GM12878 (cell line): ENCODE results near the gene ZNF41. TPM values are rescaled to one million over a fixed set of nuclear protein-coding genes. Genes with fewer than 3 reads are reported as not detected.

Source experiments
- ATAC-seq: fragments of 200-7000 bp; cut with Tn5 transposase; 3 replicates; pipeline ENCODE4 v1.9.1; 2020; ENCODE audit warnings: mild to moderate bottlenecking, moderate library complexity
- BruUV-seq: library from RNA; stranded (reverse); fragments of 400-500 nt; replicated peaks from 2 replicates; lab custom pipeline; 2021; lab: Mats Ljungman, UMichigan
- CTCF ChIA-PET: fragments of 300-600 bp; sonication (Branson Sonifier 250); formaldehyde crosslinking; extraction: SDS; loops from one replicate; lab custom pipeline; 2021; ENCODE audit warnings: inconsistent platforms; lab: Yijun Ruan, JAX
- POLR2A ChIA-PET: fragments of 350-600 bp; formaldehyde crosslinking; extraction: SDS; loops from one replicate; lab custom pipeline; 2021; ENCODE audit warnings: inconsistent platforms; lab: Charles Lee
- RAD21 ChIA-PET: fragments of 300-600 bp; sonication (Branson Sonifier 250); formaldehyde crosslinking; loops from one replicate; lab custom pipeline; 2023; ENCODE audit warnings: antibody characterized with exemption; ENCODE audit not compliant: unreplicated experiment; lab: Charles Lee
- SMC1A ChIA-PET: fragments of 300-600 bp; sonication (Branson Sonifier 250); formaldehyde crosslinking; loops from one replicate; lab custom pipeline; 2023; ENCODE audit not compliant: unreplicated experiment, uncharacterized antibody; lab: Charles Lee
- DNase-seq: peaks from one replicate; pipeline ENCODE4 v3.0.0-alpha.2; 2011; ENCODE audit warnings: low read depth, low spot score
- FAIRE-seq: peaks from 3 replicates; lab custom pipeline; 2011; peaks lifted over from hg19 to GRCh38; lab: Jason Lieb, UNC
- H2AFZ ChIP-seq: 2 replicates; pipeline ENCODE4 v1.6.0; 2011; ENCODE audit warnings: low read depth, low read length, control low read depth; ENCODE audit not compliant: control insufficient read depth
- H3K27ac ChIP-seq: 2 replicates; pipeline ENCODE4 v1.5.1; 2011; ENCODE audit warnings: control low read depth; ENCODE audit not compliant: control insufficient read depth, insufficient read depth
- H3K27me3 ChIP-seq, 2 experiments: replicated peaks in 1 of 2; 2 replicates each; pipeline versions ENCODE4 v1.6.0 to v1.6.1; 2011; ENCODE audit warnings: low read length in 1 of 2; ENCODE audit not compliant: control insufficient read depth in 2 of 2, insufficient read depth in 2 of 2
- H3K36me3 ChIP-seq, 2 experiments: 2 replicates each; pipeline ENCODE4 v1.5.1; 2011; ENCODE audit warnings: low read length in 1 of 2; ENCODE audit not compliant: control insufficient read depth in 2 of 2, insufficient read depth in 2 of 2
- H3K4me1 ChIP-seq: 2 replicates; pipeline ENCODE4 v1.6.1; 2011; ENCODE audit warnings: mild to moderate bottlenecking, low read length, moderate library complexity, mixed read lengths; ENCODE audit not compliant: control insufficient read depth, insufficient read depth
- H3K4me2 ChIP-seq: 2 replicates; pipeline ENCODE4 v1.6.0; 2011; ENCODE audit warnings: control low read depth; ENCODE audit not compliant: control insufficient read depth, insufficient read depth
- H3K4me3 ChIP-seq: fragments of 200-600 bp; sonication (generic); 2 replicates; pipeline ENCODE4 v1.5.1; 2016
- H3K79me2 ChIP-seq: 2 replicates; pipeline ENCODE4 v1.6.0; 2011; ENCODE audit warnings: low read length; ENCODE audit not compliant: control insufficient read depth, insufficient read depth
- H3K9ac ChIP-seq: 2 replicates; pipeline ENCODE4 v1.8.0; 2011; ENCODE audit warnings: low read length, control low read depth, mixed read lengths; ENCODE audit not compliant: control insufficient read depth, insufficient read depth
- H3K9me3 ChIP-seq: replicated peaks from 3 replicates; pipeline ENCODE4 v1.5.1; 2011; ENCODE audit warnings: mild to moderate bottlenecking, low read length; ENCODE audit not compliant: control insufficient read depth, insufficient read depth
- H4K20me1 ChIP-seq: 2 replicates; pipeline ENCODE4 v1.6.0; 2011; ENCODE audit not compliant: control insufficient read depth, insufficient read depth
- EGR1 ChIP-seq, 2 experiments: IDR thresholded peaks; 1 replicate in 1 of 2; 2 replicates in 1 of 2; pipeline ENCODE4 v1.6.1; 2011 to 2012; ENCODE audit warnings: low read depth in 2 of 2, low read length in 2 of 2, borderline replicate concordance in 1 of 2, mild to moderate bottlenecking in 1 of 2, moderate library complexity in 1 of 2
- EP300 ChIP-seq, 2 experiments: fragments of 150-350 bp in 1 of 2; IDR thresholded peaks; 2 replicates each; pipeline ENCODE4 v1.6.1; 2011 to 2012; ENCODE audit warnings: low read depth in 2 of 2, low read length in 2 of 2, borderline replicate concordance in 1 of 2, improper control_type of control experiment in 1 of 2, inconsistent platforms in 1 of 2; ENCODE audit not compliant: control insufficient read depth in 1 of 2
- HDGF ChIP-seq: fragments of 450-650 bp; IDR thresholded peaks from 2 replicates; pipeline ENCODE4 v1.6.1; 2016; ENCODE audit warnings: antibody characterized with exemption
- JUNB ChIP-seq: IDR thresholded peaks from 2 replicates; pipeline ENCODE4 v1.6.1; 2016; ENCODE audit warnings: antibody characterized with exemption, mild to moderate bottlenecking
- MXI1 ChIP-seq: fragments of 150-350 bp; IDR thresholded peaks from 2 replicates; pipeline ENCODE4 v1.6.1; 2011; ENCODE audit warnings: low read depth, mild to moderate bottlenecking, inconsistent platforms, low read length, improper control_type of control experiment
- MYB ChIP-seq: fragments of 150-350 bp; IDR thresholded peaks from 2 replicates; pipeline ENCODE4 v1.6.1; 2014; ENCODE audit warnings: mild to moderate bottlenecking, low read depth, low read length, borderline replicate concordance
- NFYB ChIP-seq: IDR thresholded peaks from 2 replicates; pipeline ENCODE4 v1.6.1; 2011; ENCODE audit warnings: low read depth, mild to moderate bottlenecking, low read length, improper control_type of control experiment, moderate library complexity; ENCODE audit not compliant: insufficient read depth
- NR2F1 ChIP-seq: fragments of 450-650 bp; conservative IDR thresholded peaks from 2 replicates; pipeline ENCODE4 v1.6.1; 2017; ENCODE audit warnings: mild to moderate bottlenecking
- PAX5 ChIP-seq: IDR thresholded peaks from 2 replicates; pipeline ENCODE4 v1.6.1; 2011; ENCODE audit warnings: low read depth, low read length, borderline replicate concordance
- SMARCA5 ChIP-seq: fragments of 450-650 bp; IDR thresholded peaks from 2 replicates; pipeline ENCODE4 v1.6.1; 2017; ENCODE audit warnings: mild to moderate bottlenecking
- WGBS: methylation state at CpG from one replicate; pipeline ENCODE4 v1.1.6; 2016; ENCODE audit warnings: low lambda C conversion rate; ENCODE audit not compliant: insufficient replicate concordance, insufficient coverage; ENCODE audit errors: missing lambda C conversion rate; 5-methylcytosine and 5-hydroxymethylcytosine counted together
- in situ Hi-C: fragments of 300-500 bp; cut with MboI; formaldehyde crosslinking; loops from 9 replicates; pipeline ENCODE4 v1.14.3; 2018; ENCODE audit warnings: mixed read lengths
- intact Hi-C: fragments of 100-400 bp; cut with micrococcal nuclease; formaldehyde crosslinking; loops from one replicate; pipeline ENCODE4 v1.14.2; 2022; ENCODE audit not compliant: unreplicated experiment
- polyA plus RNA-seq, 11 experiments: library from polyadenylated mRNA; depleted of rRNA in 4 of 11; unstranded in 6 of 11; stranded (reverse) in 5 of 11; fragments of >200 nt; fragmentation: Nextera tagmentation in 4 of 11; fragmentation: Illumina TruSeq in 1 of 11; extraction: Ambion mirVana in 4 of 11; extraction: Trizol in 1 of 11; gene quantifications; 1 replicate in 1 of 11; 2 replicates in 10 of 11; pipeline versions ENCODE4 v1.2.1 to v1.2.3, GENCODE V29; 2011 to 2016; ENCODE audit warnings: inconsistent platforms in 2 of 11, missing spikeins in 2 of 11, low read depth in 1 of 11
- total RNA-seq, 4 experiments: library from RNA; depleted of rRNA in 3 of 4; stranded (reverse); fragments of >200 nt in 3 of 4; fragmentation: Illumina TruSeq in 1 of 4; extraction: Trizol in 1 of 4; gene quantifications; 2 replicates each; pipeline versions ENCODE4 v1.2.1 to v1.2.3, GENCODE V29; 2013 to 2021
- TF ChIP-seq, protein P1 (sequence below): fragments of 450-650 bp; IDR thresholded peaks from 2 replicates; pipeline ENCODE4 v1.6.1; 2017; ENCODE audit warnings: low read depth, mild to moderate bottlenecking, moderate library complexity
- TF ChIP-seq, protein P2 (sequence below): IDR thresholded peaks from 2 replicates; pipeline ENCODE4 v1.6.1; 2012; ENCODE audit warnings: mild to moderate bottlenecking, low read depth, low read length

The ZNF41 gene
- total and polyA plus RNA-seq, 10 of the 15 experiments (the other 5 are each of a cell fraction or from before 2014, with no cell fraction given): 0.95 to 10.6 (median 7.5) TPM

DNA sequence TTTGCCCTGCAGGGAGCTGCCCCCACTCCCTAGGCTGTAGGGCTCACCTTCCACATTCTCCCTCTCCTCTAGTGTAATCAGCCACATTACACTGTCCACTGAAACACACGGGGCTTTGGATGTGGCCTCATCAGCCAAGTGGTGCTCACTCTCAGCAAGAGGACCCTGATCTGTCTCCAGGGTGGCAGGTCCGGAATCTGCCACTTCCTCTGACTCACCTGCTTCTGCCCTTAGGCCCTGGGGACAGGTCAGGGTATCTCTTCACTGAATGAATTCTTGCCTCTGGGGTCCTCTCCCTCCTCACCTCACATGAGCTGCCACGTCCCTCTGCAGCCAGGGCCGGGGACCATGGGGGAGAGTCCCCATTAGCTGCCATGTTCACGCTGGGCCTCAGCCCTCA lies 15.9 kb downstream of the ZNF41 start:
- Histone ChIP-seq H3K36me3 (peaks cover 0 to 3% of the 10 kb centered on the region in 2 experiments; a peak in 3 of 4 replicates), H3K9ac (no peak overlapping the region), H3K4me2 (no peak overlapping the region), H3K79me2 (no peaks in the 10 kb centered on the region), H2AFZ (no peak overlapping the region), H3K27ac (no peak overlapping the region), H3K4me1 (no peaks in the 10 kb centered on the region), H3K4me3 (no peak overlapping the region), H4K20me1 (no peaks in the 10 kb centered on the region), H3K9me3 (no peaks in the 10 kb centered on the region; the same call in 2 of the 3 replicates), H3K27me3 (no peaks in the 10 kb centered on the region)
- no peak for ATAC-seq
- TF ChIP-seq NFYB (no peak), PAX5 (no peak), JUNB (no peak), MYB (no peak), MXI1 (no peak), SMARCA5 (no peak), EGR1 (IDR thresholded peaks at IDR 0.05; ENCODE audit: borderline replicate concordance in 1 of 2, low read depth in 2 of 2, low read length in 2 of 2) (no peak), NR2F1 (no peak), HDGF (no peak), EP300 (IDR thresholded peaks at IDR 0.05; ENCODE audit: borderline replicate concordance in 1 of 2, control insufficient read depth in 1 of 2, low read depth in 2 of 2, low read length in 2 of 2) (no peak)
- TF ChIP-seq, protein P1, sequence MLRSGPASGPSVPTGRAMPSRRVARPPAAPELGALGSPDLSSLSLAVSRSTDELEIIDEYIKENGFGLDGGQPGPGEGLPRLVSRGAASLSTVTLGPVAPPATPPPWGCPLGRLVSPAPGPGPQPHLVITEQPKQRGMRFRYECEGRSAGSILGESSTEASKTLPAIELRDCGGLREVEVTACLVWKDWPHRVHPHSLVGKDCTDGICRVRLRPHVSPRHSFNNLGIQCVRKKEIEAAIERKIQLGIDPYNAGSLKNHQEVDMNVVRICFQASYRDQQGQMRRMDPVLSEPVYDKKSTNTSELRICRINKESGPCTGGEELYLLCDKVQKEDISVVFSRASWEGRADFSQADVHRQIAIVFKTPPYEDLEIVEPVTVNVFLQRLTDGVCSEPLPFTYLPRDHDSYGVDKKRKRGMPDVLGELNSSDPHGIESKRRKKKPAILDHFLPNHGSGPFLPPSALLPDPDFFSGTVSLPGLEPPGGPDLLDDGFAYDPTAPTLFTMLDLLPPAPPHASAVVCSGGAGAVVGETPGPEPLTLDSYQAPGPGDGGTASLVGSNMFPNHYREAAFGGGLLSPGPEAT: no peak
- TF ChIP-seq, protein P2, sequence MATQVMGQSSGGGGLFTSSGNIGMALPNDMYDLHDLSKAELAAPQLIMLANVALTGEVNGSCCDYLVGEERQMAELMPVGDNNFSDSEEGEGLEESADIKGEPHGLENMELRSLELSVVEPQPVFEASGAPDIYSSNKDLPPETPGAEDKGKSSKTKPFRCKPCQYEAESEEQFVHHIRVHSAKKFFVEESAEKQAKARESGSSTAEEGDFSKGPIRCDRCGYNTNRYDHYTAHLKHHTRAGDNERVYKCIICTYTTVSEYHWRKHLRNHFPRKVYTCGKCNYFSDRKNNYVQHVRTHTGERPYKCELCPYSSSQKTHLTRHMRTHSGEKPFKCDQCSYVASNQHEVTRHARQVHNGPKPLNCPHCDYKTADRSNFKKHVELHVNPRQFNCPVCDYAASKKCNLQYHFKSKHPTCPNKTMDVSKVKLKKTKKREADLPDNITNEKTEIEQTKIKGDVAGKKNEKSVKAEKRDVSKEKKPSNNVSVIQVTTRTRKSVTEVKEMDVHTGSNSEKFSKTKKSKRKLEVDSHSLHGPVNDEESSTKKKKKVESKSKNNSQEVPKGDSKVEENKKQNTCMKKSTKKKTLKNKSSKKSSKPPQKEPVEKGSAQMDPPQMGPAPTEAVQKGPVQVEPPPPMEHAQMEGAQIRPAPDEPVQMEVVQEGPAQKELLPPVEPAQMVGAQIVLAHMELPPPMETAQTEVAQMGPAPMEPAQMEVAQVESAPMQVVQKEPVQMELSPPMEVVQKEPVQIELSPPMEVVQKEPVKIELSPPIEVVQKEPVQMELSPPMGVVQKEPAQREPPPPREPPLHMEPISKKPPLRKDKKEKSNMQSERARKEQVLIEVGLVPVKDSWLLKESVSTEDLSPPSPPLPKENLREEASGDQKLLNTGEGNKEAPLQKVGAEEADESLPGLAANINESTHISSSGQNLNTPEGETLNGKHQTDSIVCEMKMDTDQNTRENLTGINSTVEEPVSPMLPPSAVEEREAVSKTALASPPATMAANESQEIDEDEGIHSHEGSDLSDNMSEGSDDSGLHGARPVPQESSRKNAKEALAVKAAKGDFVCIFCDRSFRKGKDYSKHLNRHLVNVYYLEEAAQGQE: no peak
- POLR2A ChIA-PET: no interaction called here
- CTCF ChIA-PET: interaction anchor here (1.4 kb wide), 1 partner anchor 82 kb away, joined by 3 read pairs; no protein-coding TSS in a partner anchor
- SMC1A ChIA-PET: no interaction called here
- in situ Hi-C loops (no loop called here), intact Hi-C loops (no loop called here)
- no peak for DNase-seq
- BruUV-seq: no TSS peak
- 55% methylated on average over 5 of the region's 5 CpGs for WGBS
- FAIRE-seq: no peak
- RAD21 ChIA-PET: no interaction called here
